HG03565 (cell line): ENCODE data around the gene GGA1.
"Not testable (repeated sequence)": the region's sequence is repeated elsewhere in the genome, so short reads cannot be mapped to it uniquely, and the experiment has no call there.

Experiments
- ATAC-seq: cut with Tn5 transposase; IDR thresholded peaks from one replicate; pipeline ENCODE4 v1.9.1; 2021; ENCODE audit warnings: mild to moderate bottlenecking, moderate library complexity; ENCODE audit not compliant: unreplicated experiment

GGA1 gene

GRCh38 chr22:37647928-37648327 lies 39.3 kb downstream of the GGA1 start:
- ATAC-seq, result no peak

- no peak for ATAC-seq
Observed at GRCh38 chr22:37650463-37651136, 42.0 kb downstream of the GGA1 start.

- no peak for ATAC-seq
Observed at GRCh38 chr22:37654563-37655251, 46.1 kb downstream of the GGA1 start.

- ATAC-seq, result no peak
Observed at GRCh38 chr22:37655252-37655563, 46.6 kb downstream of the GGA1 start.

GRCh38 chr22:37656583-37656982 lies 47.9 kb downstream of the GGA1 start:
- not testable (repeated sequence) for ATAC-seq

GRCh38 chr22:37657590-37658132 lies 49.0 kb downstream of the GGA1 start:
- ATAC-seq, result no peak

- ATAC-seq, result peak; percentile 70
Observed at GRCh38 chr22:37658133-37659065, 49.8 kb downstream of the GGA1 start, which contains the start of gene PDXP. Gene PDXP (plus strand): TSS chr22:37658723. CDS start chr22:37658783, 60 bp downstream.

GRCh38 chr22:37659066-37659896 lies 50.6 kb downstream of the GGA1 start:
- peak; percentile 3 for ATAC-seq

- no peak for ATAC-seq
Observed at GRCh38 chr22:37659897-37660708, 51.5 kb downstream of the GGA1 start.

- no peak for ATAC-seq
Observed at GRCh38 chr22:37660709-37661045, 52.0 kb downstream of the GGA1 start.

GRCh38 chr22:37661160-37661924 lies 52.7 kb downstream of the GGA1 start:
- ATAC-seq, result no peak

GRCh38 chr22:37662039-37662438 lies 53.4 kb downstream of the GGA1 start:
- ATAC-seq, result no peak

- ATAC-seq, result no peak
Observed at GRCh38 chr22:37663521-37664140, 55.0 kb downstream of the GGA1 start.

GRCh38 chr22:37664249-37665101 lies 55.8 kb downstream of the GGA1 start:
- ATAC-seq, result no peak

- ATAC-seq, result no peak
Observed at GRCh38 chr22:37665487-37665886, 56.9 kb downstream of the GGA1 start.

GRCh38 chr22:37669586-37669985 lies 61.0 kb downstream of the GGA1 start:
- no peak for ATAC-seq

- ATAC-seq, result no peak
Observed at GRCh38 chr22:37672206-37672919, 63.7 kb downstream of the GGA1 start.
